Lung (tissue), 12 donors: ENCODE results near the gene GPX5. TPM values are rescaled to one million over a fixed set of nuclear protein-coding genes. Genes with fewer than 3 reads are reported as not detected.
"Not testable (repeated sequence)": the region's sequence is repeated elsewhere in the genome, so short reads cannot be mapped to it uniquely, and the experiment has no call there.

Experiments
- ATAC-seq: fragments of 200-7000 bp; cut with Tn5 transposase; one replicate; pipeline ENCODE4 v1.9.1; 2020; ENCODE audit warnings: moderate number of reproducible peaks; ENCODE audit not compliant: insufficient read depth, low FRiP score
- DNase-seq, 3 donors: peaks; one replicate each; pipeline ENCODE4 v3.0.0-alpha.2; 2013 to 2017
- H3K27ac ChIP-seq, 2 donors: one replicate each; pipeline ENCODE4 v1.5.1; 2013; ENCODE audit warnings: mild to moderate bottlenecking in 2 of 2, moderate library complexity in 2 of 2, control low read depth in 1 of 2, inconsistent platforms in 1 of 2, low read depth in 1 of 2, low read length in 1 of 2
- H3K27me3 ChIP-seq, 3 donors: one replicate each; pipeline ENCODE4 v1.5.1; 2013; ENCODE audit warnings: low read length in 2 of 3; ENCODE audit not compliant: control insufficient read depth in 3 of 3, insufficient read depth in 3 of 3
- H3K36me3 ChIP-seq, 4 donors: one replicate each; pipeline ENCODE4 v1.5.1; 2013; ENCODE audit warnings: low read length in 4 of 4, mild to moderate bottlenecking in 1 of 4, moderate library complexity in 1 of 4; ENCODE audit not compliant: control insufficient read depth in 4 of 4, insufficient read depth in 4 of 4
- H3K4me1 ChIP-seq, 5 donors: one replicate each; pipeline ENCODE4 v1.5.1; 2013; ENCODE audit warnings: low read length in 5 of 5, mild to moderate bottlenecking in 2 of 5, moderate library complexity in 1 of 5; ENCODE audit not compliant: control insufficient read depth in 5 of 5, insufficient read depth in 5 of 5
- H3K4me3 ChIP-seq: one replicate; pipeline ENCODE4 v1.5.1; 2013; ENCODE audit warnings: mild to moderate bottlenecking, control low read depth, moderate library complexity
- H3K9ac ChIP-seq, 2 donors: one replicate each; pipeline ENCODE4 v1.5.1; 2013; ENCODE audit warnings: low read length in 2 of 2, control low read depth in 1 of 2; ENCODE audit not compliant: insufficient read depth in 1 of 2
- H3K9me3 ChIP-seq, 4 donors: one replicate each; pipeline ENCODE4 v1.5.1; 2013; ENCODE audit warnings: low read length in 3 of 4, mild to moderate bottlenecking in 1 of 4, moderate library complexity in 1 of 4; ENCODE audit not compliant: control insufficient read depth in 4 of 4, insufficient read depth in 3 of 4
- CTCF ChIP-seq: IDR thresholded peaks from 2 replicates; pipeline ENCODE4 v1.5.1; 2012; ENCODE audit warnings: mild to moderate bottlenecking; ENCODE audit errors: control extremely low read depth, extremely low read depth
- WGBS, 2 donors: extraction: QIAGEN DNeasy Blood & Tissue Kit; methylation state at CpG; one replicate each; pipeline ENCODE4 v1.1.7; 2013; 5-methylcytosine and 5-hydroxymethylcytosine counted together
- polyA plus RNA-seq, 2 donors: library from polyadenylated mRNA; stranded (reverse); fragments of 200-250 nt; gene quantifications; one replicate each; pipeline ENCODE4 v1.2.1, GENCODE V29; 2013
- total RNA-seq, 2 donors: library from RNA; depleted of rRNA in 1 of 2; stranded (reverse); fragments of >200 nt in 1 of 2; gene quantifications; one replicate each; pipeline ENCODE4 v1.2.1, GENCODE V29; 2014 to 2021
- donor health status: control.
- donor health status: control.
- donor health status: Bipolar disorder and iron deficiency.
- donor health status: healthy.
- donor health status: DM: yes; HTN: yes; CAD: no.

The GPX5 gene
- total and polyA plus RNA-seq, 4 donors, result not detected

- H3K4me3 ChIP-seq, result no peak overlapping the region
- H3K9ac ChIP-seq, result no peak overlapping the region
- ATAC-seq (no peak), DNase-seq (no peak)
- no peak for TF ChIP-seq CTCF
- no peak overlapping the region for H3K27ac ChIP-seq
- H3K4me1 ChIP-seq, result no peaks in the 10 kb centered on the region
- peaks cover 0 to 6% (median 0%) of the 10 kb centered on the region in 4 donors for H3K9me3 ChIP-seq
- H3K27me3 ChIP-seq, result no peaks in the 10 kb centered on the region
- WGBS, 2 donors, result 48 to 58% methylated on average over 4 of the region's 4 CpGs
- no peaks in the 10 kb centered on the region for H3K36me3 ChIP-seq
Observed at GRCh38 chr6:28506807-28507475, 18.7 kb upstream of the GPX5 start.

DNA sequence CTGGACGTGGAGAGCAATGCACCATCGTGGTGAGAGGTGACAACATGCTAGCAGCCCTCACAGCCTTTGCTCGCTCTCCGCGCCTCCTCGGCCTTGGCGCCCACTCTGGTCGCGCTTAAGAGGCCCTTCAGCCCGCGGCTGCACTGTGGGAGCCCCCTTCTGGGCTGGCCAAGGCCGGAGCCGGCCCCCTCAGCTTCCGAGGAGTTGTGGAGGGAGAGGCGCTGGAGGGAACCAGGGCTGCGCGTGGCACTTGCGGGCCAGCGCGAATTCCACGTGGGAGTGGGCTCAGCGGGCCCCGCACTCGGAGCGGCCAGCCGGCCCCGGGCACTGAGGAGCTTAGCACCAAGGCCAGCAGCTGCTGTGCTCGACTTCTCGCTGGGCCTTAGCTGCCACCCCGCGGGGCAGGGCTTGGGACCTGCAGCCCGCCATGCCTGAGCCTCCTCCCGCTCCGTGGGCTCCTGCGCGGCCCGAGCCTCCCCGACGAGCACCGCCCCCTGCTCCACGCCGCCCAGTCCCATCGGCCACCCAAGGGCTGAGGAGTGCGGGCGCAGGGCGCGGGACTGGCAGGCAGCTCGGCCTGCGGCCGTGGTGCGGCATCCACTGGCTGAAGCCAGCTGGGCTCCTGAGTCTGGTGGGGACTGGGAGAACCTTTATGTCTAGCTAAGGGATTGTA is 13.9 kb upstream of the GPX5 start:
- ATAC-seq (no peak), DNase-seq (no peak)
- H3K27me3 ChIP-seq, result no peaks in the 10 kb centered on the region
- H3K27ac ChIP-seq, result no peak overlapping the region
- TF ChIP-seq CTCF, result no peak
- H3K9me3 ChIP-seq, result peaks cover 0 to 13% (median 0%) of the 10 kb centered on the region in 4 donors
- WGBS, 2 donors, result 95 to 96% methylated on average over 51 of the region's 51 CpGs
- H3K4me1 ChIP-seq, result peaks cover 0 to 11% (median 0%) of the 10 kb centered on the region in 5 donors
- H3K9ac ChIP-seq, result no peak overlapping the region
- no peaks in the 10 kb centered on the region for H3K36me3 ChIP-seq
- H3K4me3 ChIP-seq, result no peak overlapping the region

GRCh38 chr6:28512387-28512786 is 13.3 kb upstream of the GPX5 start:
- WGBS, 2 donors, result 92% methylated on average over 8 of the region's 8 CpGs
- H3K27me3 ChIP-seq, H3K9ac ChIP-seq, ATAC-seq, H3K27ac ChIP-seq, H3K4me3 ChIP-seq, H3K36me3 ChIP-seq, DNase-seq: not testable (repeated sequence)
- H3K4me1 ChIP-seq, result peaks cover 0 to 11% (median 0%) of the 10 kb centered on the region in 5 donors
- H3K9me3 ChIP-seq, result peaks cover 0 to 13% (median 0%) of the 10 kb centered on the region in 4 donors

DNA sequence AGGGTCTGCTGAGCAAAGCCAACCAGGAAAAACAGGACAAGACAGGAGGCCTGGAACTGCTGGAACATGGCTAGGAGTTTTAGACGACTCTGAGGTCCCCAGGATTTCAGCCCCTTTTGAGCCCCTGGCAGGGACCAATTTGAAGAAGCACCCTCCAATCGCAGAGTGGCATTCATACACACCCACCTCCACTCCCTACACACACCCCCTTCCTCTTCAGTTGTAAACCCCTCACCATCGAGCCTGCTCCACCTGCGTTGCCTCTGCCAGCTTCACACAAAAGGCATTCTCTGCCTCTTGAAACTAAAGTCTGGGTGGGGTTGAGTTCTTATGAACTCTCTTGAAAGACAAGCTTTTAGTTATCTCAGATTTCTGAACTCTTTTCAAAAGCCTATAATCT is 10.0 kb upstream of the GPX5 start, which contains the start of gene GPX6:
Gene GPX6, minus strand, starts transcription at position 118 of the 400 bp plus-strand sequence. Its CDS starts 50 bp downstream, at position 68.
- DNase-seq (no peak), ATAC-seq (no peak)
- no peaks in the 10 kb centered on the region for H3K36me3 ChIP-seq
- no peaks in the 10 kb centered on the region for H3K27me3 ChIP-seq
- H3K4me1 ChIP-seq, result peaks cover 0 to 11% (median 0%) of the 10 kb centered on the region in 5 donors
- H3K4me3 ChIP-seq, result no peak within 1 kb of the TSS
- peaks cover 0 to 13% (median 0%) of the 10 kb centered on the region in 4 donors for H3K9me3 ChIP-seq
- WGBS, 2 donors, result 52 to 54% methylated on average over 4 of the region's 4 CpGs
- no peak within 1 kb of the TSS for H3K9ac ChIP-seq
- no peak for TF ChIP-seq CTCF
- H3K27ac ChIP-seq, result no peak within 1 kb of the TSS
